Measurements from ENCODE around the gene C3orf22. TPM values are rescaled to one million over a fixed set of nuclear protein-coding genes. Genes with fewer than 3 reads are reported as not detected.
"Not testable (repeated sequence)": the region's sequence is repeated elsewhere in the genome, so short reads cannot be mapped to it uniquely, and the experiment has no call there.

C3orf22 gene
- total RNA-seq, 1 donor from 2014 or later: not detected

DNA sequence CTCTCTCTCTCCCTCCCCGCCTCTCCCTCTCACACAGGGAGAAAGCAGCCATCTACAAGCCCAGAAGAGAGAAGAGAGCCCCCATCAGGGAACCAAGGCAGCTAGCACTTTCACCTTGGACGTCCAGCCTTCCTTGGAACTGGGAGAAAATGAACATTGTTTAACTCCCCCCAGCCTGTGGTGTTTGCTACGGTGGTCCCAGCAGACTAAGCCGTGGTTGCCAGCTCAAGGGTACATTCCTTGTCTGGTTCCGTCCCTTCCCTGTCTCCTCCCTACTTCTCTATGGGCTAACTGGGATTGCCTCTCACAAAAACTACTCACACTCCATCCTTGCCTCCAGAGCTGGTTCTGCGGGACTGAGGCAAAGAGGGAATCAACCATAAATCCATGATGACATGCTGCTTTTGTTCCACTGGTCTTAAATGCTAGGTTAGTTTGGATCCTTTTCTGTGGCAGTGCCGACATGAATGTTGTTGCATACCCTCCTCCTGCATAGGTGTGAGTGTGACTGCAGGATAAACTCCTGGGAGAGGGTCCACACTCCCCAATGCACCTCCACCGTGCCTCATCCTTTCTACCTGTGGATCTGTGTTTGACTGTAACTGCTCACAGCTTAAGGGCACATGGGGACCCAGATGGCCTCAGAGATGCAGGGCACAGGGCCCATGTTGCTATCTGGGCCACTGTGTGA is 12.0 kb downstream of the C3orf22 start:
- ATAC-seq (no peak), DNase-seq (no peak)
- intact Hi-C loops (cut with micrococcal nuclease): no loop called here

DNA sequence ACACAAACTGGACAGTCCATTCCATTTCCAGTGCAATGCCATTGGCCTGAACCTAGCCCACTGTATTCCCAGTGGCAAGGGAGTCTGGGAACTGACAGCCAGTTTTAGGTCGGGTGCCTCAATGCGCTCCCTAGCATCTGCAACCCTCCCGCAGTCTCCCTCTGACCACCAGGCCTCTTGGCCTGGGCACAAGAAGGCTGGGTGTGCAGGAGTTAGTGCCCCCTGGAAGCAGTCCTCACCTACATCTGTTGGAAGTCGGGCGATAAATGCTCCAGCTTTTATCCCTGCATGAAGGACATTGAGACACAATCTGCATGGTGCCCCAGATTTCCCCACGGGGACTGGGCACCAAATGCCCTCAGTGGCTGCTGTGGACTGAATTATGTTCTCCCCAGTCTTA is 12.7 kb downstream of the C3orf22 start:
- ATAC-seq (no peak), DNase-seq (no peak)
- intact Hi-C loops (cut with micrococcal nuclease): no loop called here

DNA sequence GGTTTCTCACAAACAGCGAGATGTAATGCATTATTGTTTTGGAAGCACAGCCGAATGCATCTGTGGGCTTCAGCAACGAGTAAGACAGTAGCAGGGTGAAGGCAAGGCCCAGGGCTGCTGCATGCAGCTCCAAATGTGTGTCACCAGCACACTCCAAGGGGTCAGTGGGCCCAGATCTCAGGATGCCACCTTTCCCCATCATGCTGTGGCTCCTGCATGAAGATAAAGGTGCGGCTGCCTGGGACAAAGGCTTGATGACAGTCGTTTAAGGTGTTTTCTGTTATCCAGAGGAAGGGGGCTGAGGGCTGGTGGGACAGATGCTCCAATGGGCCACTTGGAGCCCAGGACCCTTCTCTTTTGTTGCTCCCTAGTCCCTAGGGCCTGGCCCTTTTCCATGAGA is 13.2 kb downstream of the C3orf22 start:
- intact Hi-C loops (cut with micrococcal nuclease): no loop called here
- ATAC-seq (no peak), DNase-seq (no peak)

DNA sequence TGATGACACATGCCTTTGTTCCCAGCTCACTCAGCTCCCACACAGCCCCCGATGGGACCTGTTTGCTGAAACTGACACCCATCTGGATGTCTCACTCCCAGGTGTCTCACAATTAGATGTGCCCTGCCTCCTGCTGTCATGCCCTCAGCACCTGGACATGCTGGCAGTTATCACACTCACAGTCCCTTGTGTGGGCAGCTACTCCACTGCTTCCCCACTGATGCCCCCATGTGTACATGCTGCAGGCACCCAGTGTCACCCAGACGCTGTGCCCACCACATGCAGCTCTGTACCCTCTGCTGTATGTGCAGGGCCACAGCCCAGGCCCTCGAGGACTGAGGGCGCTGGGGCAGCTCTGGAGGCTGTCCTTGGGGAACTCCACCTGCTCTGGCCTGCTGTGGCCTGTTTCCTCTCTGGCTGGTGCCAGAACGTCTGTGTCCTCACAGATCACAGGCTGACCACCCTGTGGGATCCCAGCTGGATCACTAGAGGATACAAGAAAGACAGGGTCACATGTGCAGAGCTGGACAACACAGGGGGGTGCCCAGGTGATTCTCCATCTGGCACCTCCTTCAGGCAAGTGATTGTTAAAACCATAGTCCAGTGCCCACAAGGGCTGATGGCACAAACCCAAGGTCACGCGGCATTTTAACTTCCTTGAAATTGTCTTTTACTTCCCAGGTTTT is 14.0 kb downstream of the C3orf22 start:
- intact Hi-C loops (cut with micrococcal nuclease): no loop called here
- ATAC-seq (no peak), DNase-seq (peak; percentile 15)

DNA sequence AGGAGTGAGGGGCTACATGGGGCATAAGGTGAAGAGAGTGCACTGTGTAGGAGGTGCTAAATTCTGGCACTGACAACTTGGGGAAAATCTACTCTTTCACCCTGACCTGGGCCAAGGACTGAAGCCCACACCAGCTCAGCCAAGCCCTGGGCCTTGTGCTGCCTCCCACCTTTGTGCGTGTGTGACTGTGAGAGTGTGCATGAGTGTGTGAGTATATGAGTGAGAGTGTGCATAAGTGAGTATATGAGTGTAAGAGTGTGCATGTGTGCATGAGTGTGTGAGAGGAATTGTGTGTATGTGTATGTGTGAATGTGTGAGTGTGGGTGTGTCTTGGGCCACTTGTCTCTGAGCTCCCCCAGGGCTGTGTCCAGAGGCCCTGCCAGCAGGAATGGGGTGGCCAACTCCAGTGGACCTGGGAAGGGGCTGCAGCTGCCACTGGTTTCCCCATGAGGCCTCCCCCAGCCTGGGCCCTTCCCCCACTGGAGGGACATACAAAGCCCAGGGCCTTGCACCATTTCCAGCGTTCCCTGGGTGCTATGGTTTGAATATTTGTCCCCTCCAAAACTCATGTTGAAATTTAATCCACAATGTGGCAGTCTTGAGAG is 15.2 kb downstream of the C3orf22 start:
- intact Hi-C loops (cut with micrococcal nuclease): no loop called here
- no peak for ATAC-seq
- DNase-seq: no peak

DNA sequence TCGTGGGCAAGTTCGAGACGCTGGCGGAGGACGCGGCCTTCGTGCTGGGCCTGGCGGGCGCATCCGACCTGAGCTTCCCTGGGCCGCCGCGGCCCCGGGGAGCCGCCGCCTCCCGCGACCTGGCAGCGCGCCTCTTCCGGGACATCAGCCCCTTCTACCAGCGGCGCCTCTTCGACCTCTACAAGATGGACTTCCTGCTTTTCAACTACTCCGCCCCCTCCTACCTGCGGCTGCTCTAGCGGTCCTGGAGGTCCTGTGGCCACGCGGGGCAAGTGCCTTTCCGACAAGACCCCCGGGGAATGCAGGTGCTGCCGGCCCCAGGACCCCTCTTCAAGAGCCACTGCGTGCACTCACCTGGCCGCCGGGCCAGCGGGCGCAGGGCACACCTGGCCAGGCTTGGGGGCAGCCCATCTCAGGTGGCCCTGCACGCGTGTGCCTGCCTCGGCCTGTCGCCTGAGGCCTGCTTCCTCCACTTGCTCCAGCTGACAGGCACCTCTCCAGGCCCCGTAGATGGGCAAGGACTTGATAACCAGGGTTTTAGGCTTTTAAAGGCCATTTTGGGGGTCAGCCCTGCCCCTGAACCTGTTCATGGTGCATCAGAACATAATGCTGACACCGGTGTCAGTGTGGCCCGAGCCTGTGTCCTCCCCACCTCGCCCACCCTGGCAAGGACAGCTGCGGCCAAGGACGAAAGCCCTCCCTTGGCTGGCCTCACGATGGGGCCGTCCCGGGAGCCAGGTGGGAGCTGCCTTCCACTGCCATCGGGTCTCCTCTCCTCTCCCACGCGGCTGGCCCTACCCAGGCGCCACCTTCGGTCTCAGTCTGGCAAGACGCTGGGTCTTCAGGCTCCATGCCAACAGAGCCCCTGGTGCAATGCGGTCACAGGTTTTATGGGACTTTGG is 16.1 kb downstream of the C3orf22 start:
- no peak for ATAC-seq
- intact Hi-C loops (cut with micrococcal nuclease): no loop called here
- DNase-seq: peak; percentile 27

DNA sequence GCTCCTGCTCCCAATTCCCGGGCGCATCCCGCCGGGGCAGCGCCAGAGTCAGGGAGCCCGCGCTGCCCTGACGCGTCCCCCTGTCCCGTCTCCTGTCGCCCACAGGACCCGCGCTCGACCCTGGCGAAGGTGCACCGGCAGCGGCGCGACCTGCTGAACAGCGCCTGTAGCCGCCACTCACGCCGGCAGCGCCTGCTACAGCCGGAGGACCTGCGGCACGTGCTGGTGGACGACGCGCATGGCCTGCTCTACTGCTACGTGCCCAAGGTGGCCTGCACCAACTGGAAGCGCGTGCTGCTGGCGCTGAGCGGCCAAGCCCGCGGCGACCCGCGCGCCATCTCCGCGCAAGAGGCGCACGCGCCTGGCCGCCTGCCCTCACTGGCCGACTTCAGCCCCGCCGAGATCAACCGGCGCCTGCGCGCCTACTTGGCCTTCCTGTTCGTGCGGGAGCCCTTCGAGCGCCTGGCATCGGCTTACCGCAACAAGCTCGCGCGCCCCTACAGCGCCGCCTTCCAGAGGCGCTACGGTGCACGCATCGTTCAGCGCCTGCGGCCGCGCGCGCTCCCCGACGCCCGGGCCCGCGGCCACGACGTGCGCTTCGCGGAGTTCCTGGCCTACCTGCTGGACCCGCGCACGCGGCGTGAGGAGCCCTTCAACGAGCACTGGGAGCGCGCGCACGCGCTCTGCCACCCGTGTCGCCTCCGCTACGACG is 16.9 kb downstream of the C3orf22 start:
- intact Hi-C loops (cut with micrococcal nuclease): no loop called here
- ATAC-seq: no peak
- DNase-seq: peak; percentile 22

DNA sequence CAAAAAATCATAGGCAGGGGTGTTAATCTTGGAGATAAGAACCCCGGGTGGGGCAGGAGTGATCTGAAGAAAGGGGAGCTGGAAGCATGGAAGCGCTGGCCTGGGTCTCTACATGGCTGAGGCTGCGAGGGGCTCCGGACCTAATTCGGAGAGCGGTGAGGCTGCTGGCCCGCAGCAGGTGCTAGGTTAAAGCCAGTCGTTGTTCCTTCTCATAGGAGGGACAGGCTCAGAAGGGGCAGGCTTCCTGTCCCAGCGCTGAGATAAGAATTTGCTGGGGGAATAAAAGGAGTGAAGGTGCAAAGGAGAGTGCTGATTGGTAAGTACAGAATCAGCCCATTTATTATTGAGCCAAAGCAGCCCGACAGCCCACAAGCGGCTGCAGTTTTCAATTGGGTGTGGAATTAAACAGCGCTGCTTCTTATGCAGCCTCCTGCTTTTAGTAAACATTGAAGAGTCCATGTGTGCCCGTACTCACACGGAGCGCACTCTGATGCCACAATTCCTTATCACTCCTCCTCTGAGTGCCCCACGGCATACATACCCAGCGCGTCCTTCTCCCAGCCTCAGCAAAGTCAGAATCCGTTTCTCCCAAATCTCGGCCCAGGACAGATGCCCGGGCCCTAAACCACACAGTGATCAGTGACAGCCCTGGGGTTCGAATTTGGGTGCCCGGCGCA is 17.6 kb downstream of the C3orf22 start:
- ATAC-seq (no peak), DNase-seq (peak; percentile 18)
- intact Hi-C loops (cut with micrococcal nuclease): no loop called here

DNA sequence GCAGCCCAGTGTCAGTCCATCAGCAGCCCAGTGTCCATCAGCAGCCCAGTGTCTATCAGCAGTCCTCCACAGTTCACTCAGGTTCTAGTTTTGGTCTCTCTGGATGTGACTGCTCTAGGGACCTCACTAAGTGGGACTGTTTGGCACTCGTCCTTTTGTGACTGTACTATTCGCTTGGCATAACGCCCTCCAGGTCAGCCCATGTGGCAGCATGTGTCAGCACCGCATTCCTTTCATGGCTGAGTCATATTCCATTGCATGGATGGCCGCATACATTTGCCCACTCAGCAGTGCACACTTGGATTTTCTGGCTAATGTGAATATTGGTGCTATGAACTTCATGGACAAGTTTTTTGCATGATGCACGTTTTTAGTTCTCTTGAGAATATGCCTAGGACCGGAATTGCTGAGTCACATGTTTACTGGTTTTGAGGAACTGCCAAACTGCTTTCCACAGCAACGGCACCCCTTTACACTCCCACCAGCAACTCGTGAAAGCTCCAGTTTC is 18.3 kb downstream of the C3orf22 start:
- intact Hi-C loops (cut with micrococcal nuclease): no loop called here
- peak; percentile 68 for ATAC-seq
- DNase-seq: no peak

DNA sequence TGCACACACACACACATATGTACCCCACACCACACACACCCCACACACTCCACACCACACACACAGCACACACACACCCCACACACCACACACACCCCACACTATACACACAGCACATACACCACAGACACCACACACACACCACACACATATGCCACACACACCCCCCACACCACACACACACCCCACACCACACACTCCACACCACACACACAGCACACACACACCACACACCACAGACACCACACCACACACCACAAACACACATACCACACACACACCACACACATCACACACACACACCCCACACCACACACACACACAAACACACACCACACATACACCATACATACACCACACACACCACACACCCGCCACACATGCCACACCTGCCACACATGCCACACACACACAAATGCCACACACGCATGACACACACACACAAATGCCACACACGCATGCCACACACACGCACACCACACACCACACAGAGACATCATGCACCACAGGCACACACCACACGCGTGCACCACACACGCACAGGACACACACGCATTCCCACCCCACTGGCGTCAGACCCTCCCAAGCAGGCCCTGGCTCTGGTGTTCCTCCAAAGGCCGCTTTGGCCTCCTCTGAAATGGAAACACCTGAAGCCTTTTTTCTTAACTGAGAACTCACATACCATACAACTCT is 19.0 kb downstream of the C3orf22 start:
- DNase-seq (no peak), ATAC-seq (no peak)
- intact Hi-C loops (cut with micrococcal nuclease): no loop called here

DNA sequence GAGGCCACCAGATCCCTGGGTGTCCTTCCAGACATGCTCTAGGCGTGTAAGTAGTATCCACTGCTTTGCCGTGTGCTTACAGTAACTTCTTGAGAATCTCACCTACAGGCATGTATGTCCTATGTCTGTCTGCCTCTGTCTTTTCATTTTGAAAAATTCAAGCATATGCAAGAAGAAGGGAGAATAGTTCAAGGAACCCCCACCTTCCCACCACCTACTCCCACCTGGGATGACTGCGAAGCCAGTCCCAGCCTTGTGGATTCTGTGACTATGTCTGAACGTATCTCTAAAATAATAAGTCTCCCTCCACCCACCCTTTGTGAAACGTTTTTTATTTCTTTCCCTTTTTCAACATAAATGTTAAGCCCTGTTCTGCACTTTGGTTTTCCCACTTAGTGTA is 19.8 kb downstream of the C3orf22 start:
- DNase-seq: no peak
- no peak for ATAC-seq
- intact Hi-C loops (cut with micrococcal nuclease): no loop called here

DNA sequence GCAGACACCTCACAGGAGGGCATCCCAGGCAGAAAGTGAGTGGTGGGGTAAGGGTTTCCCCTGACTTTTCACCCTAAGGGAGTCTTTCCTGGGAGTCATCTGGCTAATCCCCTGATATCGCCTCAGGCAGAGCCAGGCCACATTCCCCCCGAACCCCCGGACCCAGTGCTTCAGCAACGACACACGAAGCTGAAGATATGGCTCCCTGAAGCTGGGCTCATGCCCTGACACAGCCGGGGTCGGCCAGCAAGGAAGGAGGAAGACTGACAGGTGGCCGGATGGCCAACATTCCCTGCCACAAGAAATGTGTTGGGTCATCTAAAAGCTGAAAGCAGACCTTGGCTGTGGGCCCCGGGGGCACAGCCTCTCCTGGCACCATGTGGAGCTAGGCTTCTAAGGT is 20.4 kb downstream of the C3orf22 start:
- DNase-seq: peak; percentile 18
- intact Hi-C loops (cut with micrococcal nuclease): no loop called here
- ATAC-seq: no peak

DNA sequence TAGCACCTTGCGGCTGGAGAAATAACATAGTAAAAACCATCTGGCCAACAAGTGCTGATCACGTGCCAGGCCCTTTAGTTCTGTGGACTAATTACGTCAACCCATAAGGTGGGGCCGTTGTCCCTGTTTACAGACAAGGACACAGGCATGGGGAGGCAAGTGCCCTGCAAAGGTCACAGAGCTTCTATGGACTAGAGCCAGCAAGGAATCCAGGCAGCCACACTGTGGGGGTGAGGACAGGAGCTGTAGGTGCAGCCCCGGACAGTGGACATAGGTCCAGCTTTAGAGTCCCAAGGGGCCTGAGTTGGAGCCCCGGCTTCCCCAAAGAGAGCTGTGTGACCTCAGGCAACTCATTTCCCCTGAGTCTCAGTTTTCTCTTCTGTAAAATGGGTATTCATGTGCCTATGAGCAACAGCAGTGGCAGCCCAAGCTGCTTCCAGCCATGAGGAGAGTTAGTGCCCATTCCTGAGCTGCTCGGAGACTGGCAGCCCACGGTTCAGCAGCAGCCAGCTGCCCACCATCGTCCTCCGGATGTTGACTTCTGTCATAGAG is 20.9 kb downstream of the C3orf22 start:
- ATAC-seq (peak; percentile 69), DNase-seq (peak; percentile 29)
- intact Hi-C loops (cut with micrococcal nuclease): no loop called here

DNA sequence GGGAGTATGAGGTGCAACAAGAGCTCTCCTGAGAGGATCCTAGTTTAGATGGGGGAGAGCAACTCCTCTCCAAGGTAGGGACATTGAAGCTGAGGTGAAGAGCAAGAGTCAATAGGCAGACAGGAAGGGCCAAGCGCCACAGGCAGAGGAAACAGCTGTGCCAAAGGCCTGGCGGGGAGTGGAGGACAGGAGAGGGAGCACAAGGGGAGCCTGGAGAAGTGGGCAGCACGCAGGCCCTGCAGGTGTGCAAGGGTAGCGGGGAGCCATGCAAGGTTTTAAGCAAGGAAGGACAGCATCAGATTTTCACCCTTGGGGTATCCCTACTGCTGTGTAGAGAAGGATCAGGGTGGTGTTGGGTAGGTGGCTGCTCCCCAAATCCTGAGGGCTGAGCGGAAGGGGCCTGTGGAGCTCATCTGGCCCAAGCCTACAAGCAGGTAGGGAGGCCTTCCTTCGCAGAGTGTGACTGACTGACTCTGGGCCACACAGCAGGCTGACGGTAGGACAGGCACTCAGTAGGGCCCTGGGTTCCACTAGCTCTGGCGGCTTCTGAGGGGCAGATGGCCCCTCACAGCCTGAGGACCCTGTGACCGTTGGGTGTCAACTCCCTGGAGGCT is 21.5 kb downstream of the C3orf22 start:
- DNase-seq: peak; percentile 11
- ATAC-seq: no peak
- intact Hi-C loops (cut with micrococcal nuclease): no loop called here

DNA sequence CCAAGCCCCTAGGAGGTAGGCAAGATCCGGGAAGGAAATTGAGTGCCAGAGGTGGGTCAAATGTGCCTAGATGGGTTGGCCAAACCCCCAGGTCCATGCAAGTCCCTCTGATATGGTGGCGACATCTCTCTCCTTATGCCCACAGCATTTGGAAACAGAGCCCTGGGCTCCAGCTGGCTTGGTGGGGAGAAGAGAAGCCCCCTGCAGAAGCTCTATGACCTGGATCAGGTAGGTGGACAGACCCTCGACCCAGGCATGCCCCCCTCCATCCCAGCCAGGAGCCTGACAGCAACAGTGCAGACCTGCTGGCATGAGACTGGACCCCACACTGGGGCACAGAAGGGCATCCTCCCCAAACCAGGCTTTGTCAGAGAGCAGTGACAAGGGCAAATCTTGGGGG is 22.6 kb downstream of the C3orf22 start:
- DNase-seq (no peak), ATAC-seq (no peak)
- intact Hi-C loops (cut with micrococcal nuclease): no loop called here

DNA sequence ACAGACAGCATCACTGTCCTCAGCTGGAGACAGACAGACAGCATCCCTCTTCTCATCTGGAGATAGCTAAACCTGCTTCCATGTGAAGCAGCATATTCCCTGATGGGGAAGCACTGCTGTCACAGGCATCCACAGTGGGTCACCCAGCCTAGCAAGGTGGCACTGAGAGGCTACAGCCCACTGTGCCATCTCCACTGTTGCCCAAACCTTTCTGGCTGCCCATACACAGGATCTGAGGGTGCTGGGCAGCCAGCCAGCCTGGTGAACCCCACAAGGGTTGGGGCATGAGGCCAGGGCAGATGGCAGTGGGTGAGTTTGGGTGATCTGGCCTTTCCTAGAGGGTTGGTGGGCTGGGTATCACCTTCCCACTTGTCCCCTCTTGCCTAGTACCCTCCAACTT is 23.1 kb downstream of the C3orf22 start:
- ATAC-seq (no peak), DNase-seq (no peak)
- intact Hi-C loops (cut with micrococcal nuclease): no loop called here

DNA sequence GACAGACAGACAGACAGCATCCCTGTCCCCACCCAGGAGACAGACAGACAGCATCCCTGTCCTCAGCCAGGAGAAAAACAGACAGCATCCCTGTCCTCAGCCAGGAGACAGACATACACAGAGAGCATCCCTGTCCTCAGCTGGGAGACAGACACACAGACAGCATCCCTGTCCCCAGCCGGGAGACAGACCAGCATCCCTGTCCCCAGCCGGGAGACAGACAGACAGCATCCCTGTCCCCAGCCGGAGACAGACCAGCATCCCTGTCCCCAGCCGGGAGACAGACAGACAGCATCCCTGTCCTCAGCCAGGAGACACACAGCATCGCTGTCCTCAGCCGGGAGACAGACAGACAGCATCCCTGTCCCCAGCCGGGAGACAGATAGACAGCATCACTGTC is 24.0 kb downstream of the C3orf22 start:
- DNase-seq; intact Hi-C loops (cut with micrococcal nuclease); ATAC-seq: not testable (repeated sequence)

All from left ventricle myocardium superior (tissue), 1 donor.